HEK293 (cell line): Measurements from ENCODE around the gene GREM1.

ENCODE experiments used
- ATF2 ChIP-seq: fragments of 450-650 bp; formaldehyde crosslinking; IDR thresholded peaks from 2 replicates; pipeline ENCODE4 v1.5.1; 2016; ENCODE audit warnings: missing biosample characterization, missing genetic modification characterization, low read depth
- HIC1 ChIP-seq: fragments of 450-650 bp; formaldehyde crosslinking; IDR thresholded peaks from 2 replicates; pipeline ENCODE4 v1.5.1; 2016; ENCODE audit warnings: missing biosample characterization, missing genetic modification characterization
- KLF1 ChIP-seq: fragments of 450-650 bp; formaldehyde crosslinking; IDR thresholded peaks from 2 replicates; pipeline ENCODE4 v1.5.1; 2016; ENCODE audit warnings: missing biosample characterization, missing genetic modification characterization
- PBX3 ChIP-seq: sonication (generic); formaldehyde crosslinking; IDR thresholded peaks from 2 replicates; pipeline ENCODE4 v1.8.1; 2022; ENCODE audit warnings: mild to moderate bottlenecking, moderate library complexity, missing genetic modification reagents
- TCF7L2 ChIP-seq: IDR thresholded peaks from 2 replicates; pipeline ENCODE4 v1.6.1; 2011; ENCODE audit warnings: low read depth, mild to moderate bottlenecking, inconsistent platforms, low read length, moderate library complexity, borderline replicate concordance
- TSHZ1 ChIP-seq: fragments of 450-650 bp; formaldehyde crosslinking; IDR thresholded peaks from 2 replicates; pipeline ENCODE4 v1.5.1; 2016; ENCODE audit warnings: missing biosample characterization, missing genetic modification characterization, borderline replicate concordance
- ZBTB10 ChIP-seq: fragments of 450-650 bp; formaldehyde crosslinking; IDR thresholded peaks from 2 replicates; pipeline ENCODE4 v1.5.1; 2016; ENCODE audit warnings: missing biosample characterization, missing genetic modification characterization
- ZNF121 ChIP-seq: fragments of 450-650 bp; formaldehyde crosslinking; IDR thresholded peaks from 2 replicates; pipeline ENCODE4 v1.5.1; 2016; ENCODE audit warnings: missing biosample characterization, missing genetic modification characterization
- ZNF311 ChIP-seq: fragments of 450-650 bp; formaldehyde crosslinking; IDR thresholded peaks from 2 replicates; pipeline ENCODE4 v1.5.1; 2017; ENCODE audit warnings: missing biosample characterization, missing genetic modification characterization, borderline replicate concordance
- ZNF362 ChIP-seq: fragments of 450-650 bp; formaldehyde crosslinking; IDR thresholded peaks from 2 replicates; pipeline ENCODE4 v1.5.1; 2016; ENCODE audit warnings: missing biosample characterization, missing genetic modification characterization
- ZNF37A ChIP-seq: fragments of 450-650 bp; IDR thresholded peaks from 2 replicates; pipeline ENCODE4 v1.5.1; 2018; ENCODE audit warnings: missing biosample characterization, missing genetic modification characterization
- ZNF394 ChIP-seq: fragments of 450-650 bp; formaldehyde crosslinking; IDR thresholded peaks from 2 replicates; pipeline ENCODE4 v1.5.1; 2016; ENCODE audit warnings: missing biosample characterization, missing genetic modification characterization, mild to moderate bottlenecking, moderate library complexity, borderline replicate concordance
- ZNF660 ChIP-seq: fragments of 450-650 bp; IDR thresholded peaks from 2 replicates; pipeline ENCODE4 v1.5.1; 2018; ENCODE audit warnings: missing biosample characterization, mild to moderate bottlenecking, missing genetic modification characterization

Gene GREM1

GRCh38 chr15:32682977-32683630 lies 34.7 kb upstream of the GREM1 start (continued):
- TF ChIP-seq ATF2 (tag by site-specific recombination) (no peak), KLF1 (tag by site-specific recombination) (no peak), ZNF121 (tag by site-specific recombination) (no peak), ZNF311 (no peak), ZBTB10 (tag by site-specific recombination) (no peak), ZNF37A (tag by site-specific recombination) (no peak), ZNF660 (tag by site-specific recombination) (no peak), HIC1 (no peak), PBX3 (CRISPR knock-in tag) (no peak), ZNF394 (tag by site-specific recombination) (no peak), TSHZ1 (tag by site-specific recombination) (no peak), ZNF362 (tag by site-specific recombination) (no peak), TCF7L2 (no peak)
